GM06990 (cell line): ENCODE results near the gene ACSL1.

ENCODE experiments used
- DNase-seq: peaks from one replicate; pipeline ENCODE4 v3.0.0-alpha.2; 2011; ENCODE audit not compliant: insufficient read length; ENCODE audit errors: extremely low read depth
- H3K27me3 ChIP-seq: replicated peaks from 2 replicates; pipeline ENCODE4 v1.6.0; 2011; ENCODE audit warnings: low read length; ENCODE audit not compliant: control insufficient read depth, insufficient read depth
- H3K36me3 ChIP-seq: 2 replicates; pipeline ENCODE4 v1.5.1; 2011; ENCODE audit warnings: low read length; ENCODE audit not compliant: control insufficient read depth, insufficient read depth
- H3K4me3 ChIP-seq: replicated peaks from 2 replicates; pipeline ENCODE4 v1.5.1; 2011; ENCODE audit warnings: low read depth, mild to moderate bottlenecking, control low read depth, low read length
- TF ChIP-seq, protein P1 (sequence below): IDR thresholded peaks from 2 replicates; pipeline ENCODE4 v1.5.1; 2011; ENCODE audit warnings: low read length, control low read depth, mild to moderate bottlenecking, inconsistent platforms; ENCODE audit not compliant: insufficient read depth, poor library complexity, severe bottlenecking

ACSL1 gene

DNA sequence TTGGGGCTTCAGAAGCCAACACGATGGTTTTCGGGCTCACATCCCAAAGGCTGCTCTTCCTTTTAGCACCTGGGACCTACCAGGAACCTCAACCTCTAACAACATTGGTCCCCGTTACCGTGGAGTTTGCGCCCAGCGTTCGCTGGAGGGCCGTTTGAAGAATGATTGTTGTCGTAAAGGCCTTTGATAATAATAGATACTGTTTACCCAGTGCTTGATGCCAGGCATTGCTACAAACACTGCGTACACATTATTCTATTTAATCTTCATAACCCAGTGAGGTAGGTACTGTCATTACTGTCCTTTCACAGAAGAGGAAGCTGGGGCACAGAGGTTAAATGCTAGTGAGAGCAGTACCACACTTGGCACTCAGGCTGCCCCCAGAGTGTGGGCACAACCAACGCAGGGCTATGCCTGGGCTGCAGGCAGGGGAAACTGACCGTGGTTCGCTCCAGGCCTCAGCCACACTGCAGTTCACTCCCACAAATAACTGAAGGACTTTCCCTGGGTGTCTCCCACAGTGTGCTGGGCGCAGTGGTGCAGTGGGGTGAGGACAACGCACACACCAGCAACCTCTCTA lies 1.0 kb upstream of the ACSL1 start:
- Histone ChIP-seq H3K27me3 (no peaks in the 10 kb centered on the region), H3K36me3 (no peaks in the 10 kb centered on the region), H3K4me3 (peak overlapping the region; percentile 68)
- TF ChIP-seq, protein P1, sequence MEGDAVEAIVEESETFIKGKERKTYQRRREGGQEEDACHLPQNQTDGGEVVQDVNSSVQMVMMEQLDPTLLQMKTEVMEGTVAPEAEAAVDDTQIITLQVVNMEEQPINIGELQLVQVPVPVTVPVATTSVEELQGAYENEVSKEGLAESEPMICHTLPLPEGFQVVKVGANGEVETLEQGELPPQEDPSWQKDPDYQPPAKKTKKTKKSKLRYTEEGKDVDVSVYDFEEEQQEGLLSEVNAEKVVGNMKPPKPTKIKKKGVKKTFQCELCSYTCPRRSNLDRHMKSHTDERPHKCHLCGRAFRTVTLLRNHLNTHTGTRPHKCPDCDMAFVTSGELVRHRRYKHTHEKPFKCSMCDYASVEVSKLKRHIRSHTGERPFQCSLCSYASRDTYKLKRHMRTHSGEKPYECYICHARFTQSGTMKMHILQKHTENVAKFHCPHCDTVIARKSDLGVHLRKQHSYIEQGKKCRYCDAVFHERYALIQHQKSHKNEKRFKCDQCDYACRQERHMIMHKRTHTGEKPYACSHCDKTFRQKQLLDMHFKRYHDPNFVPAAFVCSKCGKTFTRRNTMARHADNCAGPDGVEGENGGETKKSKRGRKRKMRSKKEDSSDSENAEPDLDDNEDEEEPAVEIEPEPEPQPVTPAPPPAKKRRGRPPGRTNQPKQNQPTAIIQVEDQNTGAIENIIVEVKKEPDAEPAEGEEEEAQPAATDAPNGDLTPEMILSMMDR: no peak
- DNase-seq: no peak

DNA sequence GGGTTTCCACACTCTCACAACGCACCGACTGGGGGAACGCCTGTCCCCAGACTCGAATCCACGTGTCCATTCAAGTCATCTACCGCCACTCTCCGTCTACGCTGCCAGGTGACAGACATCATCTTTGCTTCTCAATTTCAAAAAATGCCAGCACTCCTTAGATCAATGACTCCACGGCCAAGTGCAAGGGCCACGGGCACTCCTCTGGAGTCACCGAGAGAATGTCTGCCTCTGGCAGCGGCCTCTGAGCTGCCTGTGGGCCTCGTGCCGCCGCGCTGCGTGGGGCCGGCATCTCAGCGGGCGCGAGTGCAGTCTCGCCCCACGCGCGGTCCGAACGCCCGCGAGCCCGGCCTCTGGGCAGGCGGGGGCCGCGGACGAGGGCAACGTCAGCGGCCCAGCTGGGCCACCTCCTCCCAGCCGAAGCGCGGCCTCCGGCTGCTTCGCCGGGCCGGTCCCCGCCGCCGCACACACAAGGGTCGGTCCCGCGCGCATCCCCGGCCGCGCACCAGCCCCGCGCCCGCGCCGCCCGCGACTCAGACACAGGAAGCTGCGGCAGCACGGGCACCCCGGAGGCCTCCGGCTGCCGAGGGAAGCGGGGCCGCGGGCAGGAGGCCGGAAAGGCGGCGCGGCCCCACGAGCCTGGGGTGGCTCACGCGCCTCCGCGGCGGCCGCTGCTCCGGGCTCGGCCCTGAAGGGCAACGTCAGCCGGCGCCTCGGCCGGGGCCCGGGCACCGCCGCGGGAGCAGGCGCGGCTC lies 450 bp downstream of the ACSL1 start:
- TF ChIP-seq, protein P1: no peak
- Histone ChIP-seq H3K27me3 (no peaks in the 10 kb centered on the region), H3K36me3 (no peaks in the 10 kb centered on the region), H3K4me3 (peak overlapping the region; percentile 72)
- DNase-seq: peak; percentile 52

DNA sequence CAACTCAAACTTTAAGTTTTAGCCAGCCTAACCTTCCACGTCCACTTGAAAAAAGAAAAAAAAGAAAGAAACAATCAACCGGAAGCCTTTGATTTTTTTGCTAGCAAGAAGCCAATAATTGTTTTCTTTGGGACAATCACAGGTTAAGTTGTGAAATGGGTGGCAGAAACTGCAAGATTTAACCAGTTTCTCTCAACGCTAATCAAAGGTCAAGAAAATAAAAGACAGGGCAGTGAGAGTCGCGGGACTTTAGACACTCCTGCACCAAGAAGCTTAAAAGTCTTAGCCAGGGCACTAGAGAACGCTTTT lies 1.0 kb downstream of the ACSL1 start:
- Histone ChIP-seq H3K4me3 (peak overlapping the region; percentile 72), H3K36me3 (no peaks in the 10 kb centered on the region), H3K27me3 (no peaks in the 10 kb centered on the region)
- no peak for DNase-seq
- TF ChIP-seq, protein P1: no peak

DNA sequence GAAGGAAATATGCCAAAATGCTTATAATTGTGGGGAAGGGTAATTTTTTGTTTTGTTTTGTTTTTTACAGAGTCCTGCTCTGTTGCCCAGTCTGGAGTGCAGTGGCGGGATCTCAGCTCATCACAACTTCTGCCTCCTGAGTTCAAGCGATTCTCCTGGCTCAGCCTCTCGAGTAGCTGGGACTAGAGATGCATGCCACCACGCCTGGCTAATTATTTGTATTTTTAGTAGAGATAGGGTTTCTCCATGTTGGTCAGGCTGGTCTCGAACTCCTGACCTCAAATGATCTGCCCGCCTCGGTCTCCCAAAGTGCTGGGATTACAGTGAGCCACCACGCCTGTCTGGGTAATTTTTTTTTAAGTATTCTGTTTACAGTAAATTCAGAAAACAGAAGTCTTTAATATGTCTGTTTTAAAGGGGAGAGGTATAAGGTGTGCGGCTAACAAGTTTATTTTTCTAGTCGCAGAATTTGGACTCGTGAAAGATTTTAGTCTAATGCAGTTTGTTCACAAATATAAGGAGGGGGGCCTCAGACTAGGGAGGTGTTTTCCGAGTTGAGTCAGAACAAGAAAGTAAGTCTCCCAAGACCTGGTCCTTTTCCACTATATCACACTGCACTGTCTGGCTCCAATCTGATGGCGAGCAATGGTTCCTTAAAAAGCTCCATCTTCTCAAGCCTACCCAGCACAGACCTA lies 1.5 kb downstream of the ACSL1 start:
- TF ChIP-seq, protein P1: no peak
- Histone ChIP-seq H3K36me3 (no peaks in the 10 kb centered on the region), H3K4me3 (peak overlapping the region; percentile 72), H3K27me3 (no peaks in the 10 kb centered on the region)
- DNase-seq: peak; percentile 48

DNA sequence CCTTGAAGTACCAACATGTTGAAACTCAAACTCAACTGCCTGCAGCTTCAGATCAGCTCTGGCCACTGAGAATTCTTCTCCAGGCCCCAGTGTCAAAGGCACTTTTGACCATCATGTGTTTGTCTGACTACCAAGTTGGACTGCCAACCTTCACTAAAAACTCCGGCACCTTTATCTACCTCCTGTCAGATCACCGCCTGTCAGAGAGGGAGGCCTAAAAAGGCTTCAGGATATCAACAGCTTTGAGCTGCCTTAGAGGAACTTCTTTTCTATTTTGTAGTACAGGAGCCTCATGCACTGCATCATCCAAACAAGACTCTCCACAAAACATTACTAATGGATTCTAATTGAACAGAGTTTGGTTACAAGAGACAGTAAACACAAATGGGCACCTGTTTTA lies 2.8 kb downstream of the ACSL1 start:
- TF ChIP-seq, protein P1: no peak
- H3K27me3 ChIP-seq: no peaks in the 10 kb centered on the region
- DNase-seq: no peak

More for the DNA sequence above, 2.8 kb downstream of the ACSL1 start:
- H3K36me3 ChIP-seq: no peaks in the 10 kb centered on the region
- H3K4me3 ChIP-seq: no peak overlapping the region
